ENCODE measurements around the gene HMOX1.

The HMOX1 gene

GRCh38 chr22:35380537-35381423, at the start of gene HMOX1:
HMOX1 (plus strand) TSS chr22:35381096; CDS start chr22:35381174, 78 bp downstream.
- peak; percentile 29 for DNase-seq (ENCODE audit: low read depth)

GRCh38 chr22:35332278-35332677, 48.6 kb upstream of the HMOX1 start:
- no peak for DNase-seq (ENCODE audit: low read depth)

- no peak for DNase-seq (ENCODE audit: low read depth)
These were observed 47.7 kb upstream of the HMOX1 start for GRCh38 chr22:35333220-35333619.

- DNase-seq (ENCODE audit: low read depth), result no peak
These were observed 46.9 kb upstream of the HMOX1 start for GRCh38 chr22:35334004-35334403.

- DNase-seq (ENCODE audit: low read depth), result no peak
These were observed 45.4 kb upstream of the HMOX1 start for GRCh38 chr22:35335468-35335867.

GRCh38 chr22:35335936-35336781, 44.7 kb upstream of the HMOX1 start:
- DNase-seq (ENCODE audit: low read depth), result no peak

GRCh38 chr22:35337932-35338331, 43.0 kb upstream of the HMOX1 start:
- no peak for DNase-seq (ENCODE audit: low read depth)

- no peak for DNase-seq (ENCODE audit: low read depth)
These were observed 39.6 kb upstream of the HMOX1 start for GRCh38 chr22:35341090-35341874.

- no peak for DNase-seq (ENCODE audit: low read depth)
These were observed 38.5 kb upstream of the HMOX1 start for GRCh38 chr22:35342390-35342789.

- no peak for DNase-seq (ENCODE audit: low read depth)
These were observed 37.0 kb upstream of the HMOX1 start for GRCh38 chr22:35343664-35344550.

- no peak for DNase-seq (ENCODE audit: low read depth)
These were observed 35.8 kb upstream of the HMOX1 start for GRCh38 chr22:35344956-35345690.

GRCh38 chr22:35345808-35346505, 34.9 kb upstream of the HMOX1 start:
- no peak for DNase-seq (ENCODE audit: low read depth)

- no peak for DNase-seq (ENCODE audit: low read depth)
These were observed 34.2 kb upstream of the HMOX1 start for GRCh38 chr22:35346596-35347220.

GRCh38 chr22:35347462-35347861, 33.4 kb upstream of the HMOX1 start:
- no peak for DNase-seq (ENCODE audit: low read depth)

- no peak for DNase-seq (ENCODE audit: low read depth)
These were observed 32.8 kb upstream of the HMOX1 start for GRCh38 chr22:35348026-35348590.

GRCh38 chr22:35348703-35349102, 32.2 kb upstream of the HMOX1 start:
- no peak for DNase-seq (ENCODE audit: low read depth)

GRCh38 chr22:35349368-35349703, 31.6 kb upstream of the HMOX1 start:
- DNase-seq (ENCODE audit: low read depth), result no peak

GRCh38 chr22:35349704-35350538, 31.0 kb upstream of the HMOX1 start:
- no peak for DNase-seq (ENCODE audit: low read depth)

All from activated T-cell treated with anti-CD3 and anti-CD28 coated beads for 1 hour (primary cell).